Mononuclear cell (primary cell): Measurements from ENCODE around the gene MRPS34. TPM values are rescaled to one million over a fixed set of nuclear protein-coding genes. Genes with fewer than 3 reads are reported as not detected.
A peak's percentile ranks its signal among the peaks of the same experiment; 100 is the strongest.

ENCODE experiments used
- H3K27me3 ChIP-seq: 2 replicates; pipeline ENCODE4 v1.6.0; 2011; ENCODE audit warnings: low read length, control low read depth; ENCODE audit not compliant: insufficient read depth
- H3K4me1 ChIP-seq: 2 replicates; pipeline ENCODE4 v1.5.1; 2011; ENCODE audit warnings: mild to moderate bottlenecking, low read length, control low read depth; ENCODE audit not compliant: insufficient read depth
- H3K4me3 ChIP-seq: 2 replicates; pipeline ENCODE4 v1.5.1; 2011; ENCODE audit warnings: mild to moderate bottlenecking, low read length, moderate library complexity
- H3K9me3 ChIP-seq: 2 replicates; pipeline ENCODE4 v1.5.1; 2011; ENCODE audit warnings: low read depth, mild to moderate bottlenecking, control low read depth, low read length
- total RNA-seq: library from RNA; depleted of rRNA; stranded (reverse); fragments of >200 nt; gene quantifications from one replicate; pipeline ENCODE4 v1.2.3, GENCODE V29; 2012

Gene MRPS34
- total RNA-seq, 1 donor = 17.1 TPM

DNA sequence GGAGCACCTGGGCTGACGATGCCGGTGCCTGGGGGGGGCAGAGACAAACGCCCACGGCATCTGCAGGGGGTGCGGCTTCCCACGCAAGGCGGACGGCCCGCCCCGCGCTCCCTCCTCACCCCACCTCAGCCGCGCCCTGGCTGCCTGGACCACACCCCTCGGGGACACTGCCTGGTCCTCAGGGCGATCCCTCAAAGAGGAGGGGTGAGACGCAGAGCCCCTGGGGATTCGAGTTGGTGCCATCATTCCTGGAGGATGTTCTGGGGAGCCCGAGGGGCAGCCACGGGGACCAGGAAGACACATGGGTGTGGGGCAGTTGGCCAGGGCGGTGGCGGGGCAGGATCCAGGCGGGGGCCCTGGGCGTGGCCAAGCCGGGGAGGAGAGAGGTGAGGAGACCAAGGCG is 16.7 kb upstream of the MRPS34 start:
- H3K4me1 ChIP-seq = no peaks in the 10 kb centered on the region
- no peaks in the 10 kb centered on the region for H3K9me3 ChIP-seq
- no peaks in the 10 kb centered on the region for H3K27me3 ChIP-seq
- H3K4me3 ChIP-seq = no peak overlapping the region

GRCh38 chr16:1788708-1789100 is 15.8 kb upstream of the MRPS34 start:
- peaks cover 5% of the 10 kb centered on the region for H3K4me1 ChIP-seq
- H3K4me3 ChIP-seq = no peak overlapping the region
- H3K27me3 ChIP-seq = no peaks in the 10 kb centered on the region
- H3K9me3 ChIP-seq = no peaks in the 10 kb centered on the region

DNA sequence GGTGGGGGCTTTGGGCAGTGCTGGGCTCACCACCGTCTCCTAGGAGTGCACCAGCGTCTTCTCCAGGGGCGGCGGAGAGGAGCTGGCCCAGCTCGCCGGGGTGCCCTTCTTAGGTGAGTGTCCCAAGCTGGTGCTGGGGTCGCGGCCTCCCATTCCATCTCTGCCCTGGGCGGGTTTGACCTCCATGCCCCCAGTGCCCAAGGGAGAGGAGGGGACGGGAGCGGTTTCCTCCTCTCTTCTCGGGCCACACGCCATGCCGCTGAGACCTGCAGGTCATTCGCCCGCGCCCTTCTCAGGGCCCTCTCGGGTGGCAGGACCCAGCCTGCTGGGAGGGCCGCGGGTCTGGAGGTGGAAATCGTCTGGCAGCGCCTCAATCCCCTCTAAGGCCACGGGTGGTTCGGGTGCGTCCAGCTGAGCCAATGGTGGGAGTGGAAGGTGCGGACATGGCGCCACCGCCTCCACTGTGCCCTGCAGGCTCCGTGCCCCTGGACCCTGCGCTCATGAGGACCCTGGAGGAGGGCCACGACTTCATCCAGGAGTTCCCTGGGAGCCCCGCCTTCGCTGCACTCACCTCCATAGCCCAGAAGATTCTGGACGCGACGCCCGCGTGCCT is 15.3 kb upstream of the MRPS34 start:
- no peak overlapping the region for H3K4me3 ChIP-seq
- no peaks in the 10 kb centered on the region for H3K27me3 ChIP-seq
- H3K4me1 ChIP-seq = peaks cover 10% of the 10 kb centered on the region
- H3K9me3 ChIP-seq = no peaks in the 10 kb centered on the region

DNA sequence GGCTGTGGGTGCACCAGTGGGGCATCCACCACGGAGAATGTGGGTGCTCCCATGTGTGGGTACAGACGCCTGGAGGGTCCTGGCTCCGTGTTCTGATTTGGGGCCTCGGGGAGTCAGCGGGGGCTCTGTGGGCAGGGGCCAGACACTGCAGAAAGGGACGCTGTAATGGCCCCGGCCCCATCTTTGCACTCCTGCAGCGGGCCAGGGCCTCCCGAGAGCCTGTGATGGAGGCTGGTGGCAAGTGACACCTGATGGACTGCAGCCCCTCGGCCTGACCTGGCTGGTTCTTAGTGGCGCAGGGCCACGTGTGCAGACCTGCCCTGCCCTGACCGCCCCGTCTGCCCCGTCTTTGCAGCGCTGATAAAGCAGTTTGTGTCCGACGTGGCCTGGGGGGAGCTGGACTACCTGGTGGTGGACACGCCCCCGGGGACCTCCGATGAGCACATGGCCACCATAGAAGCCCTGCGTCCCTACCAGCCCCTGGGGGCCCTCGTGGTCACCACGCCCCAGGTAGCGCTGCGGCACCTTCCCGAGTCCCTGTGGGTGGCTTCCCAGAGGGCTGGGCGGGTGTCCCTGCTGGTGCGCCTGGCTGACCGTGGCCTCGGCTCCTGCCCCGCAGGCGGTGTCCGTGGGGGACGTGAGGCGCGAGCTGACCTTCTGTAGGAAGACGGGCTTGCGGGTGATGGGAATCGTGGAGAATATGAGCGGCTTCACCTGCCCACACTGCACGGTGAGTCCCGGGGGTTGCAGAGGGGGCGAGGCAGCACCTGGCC is 14.6 kb upstream of the MRPS34 start:
- Histone ChIP-seq H3K9me3 (no peaks in the 10 kb centered on the region), H3K4me3 (no peak overlapping the region), H3K27me3 (no peaks in the 10 kb centered on the region), H3K4me1 (peaks cover 10% of the 10 kb centered on the region)

DNA sequence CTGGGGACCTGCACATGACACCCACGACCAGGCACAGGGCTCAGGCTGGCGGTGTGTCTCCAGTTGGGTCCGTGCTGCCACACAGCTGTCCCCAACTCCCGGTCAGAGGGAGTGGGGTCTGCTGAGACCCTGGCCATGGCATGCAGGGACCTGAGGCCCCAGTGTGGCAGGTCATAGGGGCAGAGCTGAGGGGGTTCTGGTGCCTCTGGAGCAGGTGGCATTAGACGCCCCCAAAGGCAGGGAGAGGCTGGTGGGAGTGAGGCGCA is 14.1 kb upstream of the MRPS34 start:
- Histone ChIP-seq H3K27me3 (no peaks in the 10 kb centered on the region), H3K9me3 (no peaks in the 10 kb centered on the region), H3K4me1 (peaks cover 10% of the 10 kb centered on the region), H3K4me3 (no peak overlapping the region)

DNA sequence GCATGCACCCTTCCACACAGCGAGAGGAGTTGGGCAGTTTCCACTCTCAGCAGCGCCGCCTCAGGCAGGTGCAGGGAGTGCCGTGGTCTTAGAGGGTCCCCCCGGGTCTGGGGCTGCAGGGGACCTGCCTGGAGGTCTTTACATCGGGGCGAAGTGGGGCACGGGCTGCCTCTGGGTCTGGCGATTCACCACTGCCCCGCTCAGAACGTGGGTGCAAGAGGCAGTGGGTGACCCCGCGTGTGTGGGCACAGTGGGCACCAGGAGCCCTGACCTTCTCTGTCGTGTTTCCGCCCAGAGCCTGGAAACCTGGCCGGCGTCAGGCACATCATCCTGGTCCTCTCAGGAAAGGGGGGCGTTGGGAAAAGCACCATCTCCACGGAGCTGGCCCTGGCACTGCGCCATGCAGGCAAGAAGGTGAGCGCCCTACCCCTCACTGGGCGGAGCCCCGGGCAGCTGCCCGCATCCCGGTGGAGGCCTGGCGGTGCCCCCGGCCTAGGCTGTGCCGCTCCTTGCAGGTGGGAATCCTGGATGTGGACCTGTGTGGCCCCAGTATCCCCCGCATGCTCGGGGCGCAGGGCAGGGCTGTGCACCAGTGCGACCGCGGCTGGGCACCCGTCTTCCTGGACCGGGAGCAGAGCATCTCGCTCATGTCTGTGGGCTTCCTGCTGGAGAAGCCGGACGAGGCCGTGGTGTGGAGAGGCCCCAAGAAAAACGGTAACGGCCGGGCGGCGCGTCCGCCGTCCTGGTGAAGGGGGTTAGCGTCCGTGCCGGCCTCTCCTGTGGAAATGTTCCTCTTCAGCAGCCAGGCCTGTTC is 13.5 kb upstream of the MRPS34 start:
- Histone ChIP-seq H3K27me3 (no peaks in the 10 kb centered on the region), H3K4me3 (no peak overlapping the region), H3K9me3 (no peaks in the 10 kb centered on the region), H3K4me1 (peaks cover 13% of the 10 kb centered on the region)

- Histone ChIP-seq H3K9me3 (no peaks in the 10 kb centered on the region), H3K4me1 (peaks cover 20% of the 10 kb centered on the region), H3K27me3 (no peaks in the 10 kb centered on the region), H3K4me3 (no peak overlapping the region)
Measured at GRCh38 chr16:1785846-1786170, 12.9 kb upstream of the MRPS34 start.

DNA sequence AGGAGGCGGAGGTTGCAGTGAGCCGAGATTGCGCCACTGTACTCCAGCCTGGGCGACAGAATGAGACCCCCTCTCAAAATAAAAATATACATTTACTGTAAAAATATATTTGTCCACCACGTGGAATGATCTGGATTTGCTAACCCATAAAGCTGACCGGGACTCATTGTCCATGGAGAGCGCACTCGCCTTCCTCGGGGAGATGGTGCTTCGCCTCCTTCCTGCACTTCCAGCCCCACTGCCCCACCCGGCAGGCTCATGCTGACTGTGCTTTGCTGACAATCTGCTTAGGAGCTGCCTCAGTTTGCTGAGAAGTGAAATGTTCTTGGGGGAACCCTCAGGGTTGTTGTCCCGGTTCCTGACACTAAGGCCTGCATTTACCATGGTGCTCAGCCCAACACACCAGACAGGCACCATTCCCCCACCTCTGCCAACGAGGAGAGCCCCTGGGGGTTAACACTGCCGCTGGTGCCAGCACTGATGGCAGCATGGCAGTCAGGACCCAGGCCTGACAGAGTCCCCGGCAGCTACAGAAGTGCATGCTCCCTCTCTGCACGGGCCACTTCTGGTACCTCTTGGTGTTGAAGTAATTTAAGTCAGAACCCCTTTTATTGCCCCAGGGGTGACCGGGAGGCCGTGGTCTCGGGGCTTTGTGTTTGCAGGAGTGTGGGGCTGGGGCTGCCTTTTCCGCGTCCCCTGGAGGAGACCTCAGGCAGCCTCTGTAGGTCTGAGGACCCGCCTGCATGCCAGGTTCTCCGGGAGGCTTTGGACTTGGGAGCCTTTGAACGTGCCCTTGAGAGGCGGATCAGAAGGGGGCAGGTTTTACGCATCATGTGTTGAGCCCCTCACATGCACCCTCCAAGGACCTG is 12.3 kb upstream of the MRPS34 start:
- H3K4me1 ChIP-seq = peaks cover 23% of the 10 kb centered on the region

GRCh38 chr16:1782408-1783264 is 9.7 kb upstream of the MRPS34 start, which contains the start of the genes NUBP2 and SPSB3:
Gene NUBP2, plus strand, starts transcription at chr16:1782960. Its CDS starts 61 bp downstream, at chr16:1783021.
Gene SPSB3, minus strand, starts transcription at chr16:1782571. Its CDS starts 1,088 bp downstream, at chr16:1781483.
- Histone ChIP-seq H3K4me1 (peaks cover 23% of the 10 kb centered on the region), H3K27me3 (no peaks in the 10 kb centered on the region), H3K4me3 (peak within 1 kb of the TSS; percentile 84), H3K9me3 (no peaks in the 10 kb centered on the region)

More for the DNA sequence above, 12.3 kb upstream of the MRPS34 start:
- H3K9me3 ChIP-seq = no peaks in the 10 kb centered on the region
- H3K4me3 ChIP-seq = no peak overlapping the region
- H3K27me3 ChIP-seq = no peaks in the 10 kb centered on the region

DNA sequence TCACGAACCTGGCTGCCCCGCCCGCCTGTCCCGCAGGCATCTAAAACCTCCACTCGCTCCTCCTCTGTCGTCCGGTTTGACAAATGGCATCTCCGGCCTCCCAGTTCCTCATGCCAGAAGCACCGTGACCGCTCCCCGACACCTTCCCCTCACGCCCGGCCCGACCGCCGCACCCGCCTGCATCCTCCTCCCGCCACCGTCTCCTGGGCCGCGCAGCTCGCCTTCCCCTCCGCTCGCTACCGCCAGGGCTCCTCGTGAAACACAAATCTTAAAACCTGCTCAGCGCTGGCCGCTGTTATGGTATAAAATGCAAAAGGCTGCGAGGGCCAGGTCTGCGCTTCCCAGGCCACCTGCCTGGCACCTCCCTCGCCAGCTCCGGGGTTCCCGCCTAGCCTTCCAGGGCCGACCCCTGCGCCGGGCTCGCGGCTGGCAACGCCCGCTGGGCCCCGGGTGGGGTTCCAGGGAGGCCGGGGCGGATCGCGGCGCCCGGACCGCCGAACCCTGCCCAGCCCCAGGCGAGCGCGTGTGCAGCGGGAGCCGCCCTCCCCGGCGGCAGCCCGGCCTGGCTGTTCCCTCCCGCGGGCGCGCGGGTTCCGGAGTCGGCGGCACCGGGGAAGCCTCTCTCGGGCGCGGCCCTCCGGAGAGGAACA is 8.9 kb upstream of the MRPS34 start:
- H3K9me3 ChIP-seq = no peaks in the 10 kb centered on the region
- peaks cover 23% of the 10 kb centered on the region for H3K4me1 ChIP-seq
- H3K4me3 ChIP-seq = peak overlapping the region; percentile 84
- H3K27me3 ChIP-seq = no peaks in the 10 kb centered on the region

GRCh38 chr16:1781254-1781653 is 8.3 kb upstream of the MRPS34 start:
- no peaks in the 10 kb centered on the region for H3K9me3 ChIP-seq
- H3K27me3 ChIP-seq = no peaks in the 10 kb centered on the region
- H3K4me3 ChIP-seq = peak overlapping the region; percentile 84
- H3K4me1 ChIP-seq = peaks cover 23% of the 10 kb centered on the region

- H3K9me3 ChIP-seq = no peaks in the 10 kb centered on the region
- peaks cover 23% of the 10 kb centered on the region for H3K4me1 ChIP-seq
- H3K27me3 ChIP-seq = no peaks in the 10 kb centered on the region
- H3K4me3 ChIP-seq = no peak overlapping the region
Measured at GRCh38 chr16:1780677-1781072, 7.7 kb upstream of the MRPS34 start.

DNA sequence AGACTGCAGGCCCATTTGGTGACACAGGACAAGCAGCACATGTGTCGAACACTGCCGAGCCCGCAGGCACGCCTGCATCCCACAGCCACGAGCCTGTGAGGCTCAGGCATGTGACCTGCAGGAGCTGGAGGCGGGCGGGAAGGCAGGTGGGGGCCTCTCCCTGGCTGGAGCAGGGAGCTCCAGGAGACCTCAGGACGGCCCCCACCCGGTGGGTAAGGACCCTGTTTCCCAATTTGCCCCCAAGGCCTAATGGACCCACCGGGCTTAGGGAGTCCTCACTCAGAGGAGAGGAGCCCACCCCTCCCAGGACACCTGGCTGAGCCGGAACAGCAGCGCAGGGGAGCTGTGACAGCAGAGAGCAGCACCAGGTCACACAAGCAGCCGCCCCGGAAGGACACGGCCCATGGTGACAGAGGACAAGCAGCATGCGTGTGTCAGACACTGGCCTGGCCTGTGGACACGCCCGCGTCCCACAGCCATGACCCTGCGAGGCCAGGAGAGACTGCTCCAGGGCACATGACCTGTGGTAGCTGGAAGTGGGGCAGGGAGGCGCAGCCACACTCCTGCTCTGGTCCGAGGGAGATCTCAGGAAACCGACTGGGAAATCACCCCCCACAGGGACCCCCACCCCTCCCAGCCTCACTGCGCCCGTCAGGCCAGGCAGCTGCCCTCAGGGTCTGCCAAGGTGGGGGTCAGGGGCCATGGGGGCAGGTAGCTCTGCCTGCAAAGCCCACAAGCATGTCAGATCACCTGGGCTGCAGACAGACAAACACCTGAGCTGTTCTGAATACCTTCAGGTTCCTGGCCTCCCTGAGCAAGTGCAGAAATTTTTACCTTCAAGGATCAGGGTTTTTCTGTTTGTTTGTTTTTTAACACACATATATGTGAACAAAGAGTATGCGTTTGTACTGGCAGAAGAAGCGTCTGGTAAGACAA is 7.1 kb upstream of the MRPS34 start:
- Histone ChIP-seq H3K27me3 (no peaks in the 10 kb centered on the region), H3K4me3 (no peak overlapping the region), H3K4me1 (peaks cover 25% of the 10 kb centered on the region), H3K9me3 (no peaks in the 10 kb centered on the region)
